MG63 (cell line): ENCODE measurements around the gene TMEM272. TPM values are rescaled to one million over a fixed set of nuclear protein-coding genes. Genes with fewer than 3 reads are reported as not detected.

Experiments used
- DNase-seq: peaks from one replicate; pipeline ENCODE4 v3.0.0-alpha.2; 2020
- H3K27me3 ChIP-seq: fragments of 250-450 bp; sonication (Bioruptor Pico); 2 replicates; pipeline ENCODE4 v1.5.1; 2020; ENCODE audit warnings: mild to moderate bottlenecking, moderate library complexity
- H3K36me3 ChIP-seq: fragments of 250-450 bp; sonication (Bioruptor Pico); 2 replicates; pipeline ENCODE4 v1.5.1; 2020; ENCODE audit warnings: mild to moderate bottlenecking, moderate library complexity
- H3K4me3 ChIP-seq: fragments of 250-450 bp; sonication (Bioruptor Pico); 2 replicates; pipeline ENCODE4 v1.5.1; 2020; ENCODE audit warnings: mild to moderate bottlenecking, moderate library complexity
- H3K9me3 ChIP-seq: fragments of 250-450 bp; sonication (Bioruptor Pico); 2 replicates; pipeline ENCODE4 v1.5.1; 2020; ENCODE audit warnings: mild to moderate bottlenecking, moderate library complexity
- total RNA-seq: library from RNA; depleted of rRNA; stranded (reverse); fragments of >200 nt; shearing (Covaris generic); gene quantifications from 2 replicates; pipeline ENCODE4 v1.2.3, GENCODE V29; 2014; ENCODE audit warnings: low replicate concordance; rRNA removed

Gene TMEM272, protein sequence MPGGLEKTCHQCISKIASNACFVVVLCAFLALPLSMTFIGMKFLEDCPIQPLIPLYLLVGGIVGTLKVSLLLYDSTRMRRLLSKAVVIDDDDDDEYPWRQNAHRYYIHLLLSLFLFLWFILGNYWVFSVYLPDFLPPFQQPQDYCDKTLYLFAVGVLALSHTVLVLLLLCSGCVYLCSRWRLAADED
- total RNA-seq, result not detected in 2 replicates

DNA sequence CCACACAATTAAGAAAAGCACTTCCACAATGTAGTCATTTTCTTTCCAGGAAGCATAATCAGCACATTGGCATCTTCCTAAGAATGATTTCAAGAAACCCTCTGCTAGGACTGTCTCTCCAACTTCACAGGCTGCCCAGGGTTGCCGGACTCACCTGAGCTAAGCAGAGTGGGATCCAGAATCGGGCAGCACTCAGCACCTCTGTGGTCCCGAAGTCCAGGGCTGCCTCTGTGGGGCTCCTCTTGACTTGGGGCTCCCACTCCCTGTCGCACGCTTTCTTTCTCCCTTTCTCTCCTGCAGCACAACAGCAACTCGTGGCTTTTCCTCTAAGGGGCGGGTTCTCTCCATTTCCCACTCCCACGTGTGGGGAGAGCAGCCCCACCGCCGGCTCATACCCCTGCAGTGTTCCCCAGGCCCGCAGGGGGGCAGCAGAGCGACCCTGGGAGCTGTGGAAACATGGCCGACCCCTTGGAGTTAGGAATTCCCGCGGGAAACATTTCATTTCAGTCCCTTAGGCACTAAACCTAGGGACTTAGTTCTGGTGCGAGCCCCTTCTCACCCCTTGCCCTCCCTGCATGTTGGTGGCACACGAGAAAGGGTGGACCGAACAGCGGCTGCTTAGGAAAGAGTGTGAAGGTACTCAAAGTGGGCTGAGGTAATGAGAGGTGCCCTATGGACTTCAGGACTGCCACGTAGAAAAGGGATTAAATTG is at the start of gene TMEM272:
TMEM272 (minus strand) TSS at position 316 of the 712 bp plus-strand sequence. CDS start 6,647 bp downstream, outside the sequence.
- Histone ChIP-seq H3K27me3 (peaks cover 16% of the 10 kb centered on the region), H3K4me3 (peak within 1 kb of the TSS; percentile 24), H3K9me3 (no peaks in the 10 kb centered on the region), H3K36me3 (no peaks in the 10 kb centered on the region)
- DNase-seq, result peak; percentile 60

DNA sequence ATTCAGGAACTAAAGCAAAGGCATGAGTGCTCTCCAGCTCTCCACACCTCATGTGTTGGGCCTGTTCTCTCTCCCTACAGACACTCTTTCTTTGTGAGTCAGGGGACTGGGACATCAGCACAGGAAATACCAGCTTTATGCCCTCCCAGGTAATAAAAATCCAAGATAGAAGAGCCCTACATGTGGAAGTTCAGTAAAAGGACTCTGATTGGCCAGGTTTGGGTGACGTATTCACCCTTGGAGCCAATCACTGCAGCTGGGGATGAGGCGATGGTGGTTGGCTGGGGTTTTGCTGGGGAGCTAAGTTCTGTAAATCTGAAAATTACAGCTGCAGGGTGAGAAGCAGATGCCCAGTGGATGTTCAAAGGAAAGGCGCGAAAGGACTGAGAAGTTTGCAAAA is 49.3 kb upstream of the TMEM272 start:
- no peaks in the 10 kb centered on the region for H3K36me3 ChIP-seq
- no peaks in the 10 kb centered on the region for H3K27me3 ChIP-seq
- no peak overlapping the region for H3K4me3 ChIP-seq
- no peaks in the 10 kb centered on the region for H3K9me3 ChIP-seq
- no peak for DNase-seq

DNA sequence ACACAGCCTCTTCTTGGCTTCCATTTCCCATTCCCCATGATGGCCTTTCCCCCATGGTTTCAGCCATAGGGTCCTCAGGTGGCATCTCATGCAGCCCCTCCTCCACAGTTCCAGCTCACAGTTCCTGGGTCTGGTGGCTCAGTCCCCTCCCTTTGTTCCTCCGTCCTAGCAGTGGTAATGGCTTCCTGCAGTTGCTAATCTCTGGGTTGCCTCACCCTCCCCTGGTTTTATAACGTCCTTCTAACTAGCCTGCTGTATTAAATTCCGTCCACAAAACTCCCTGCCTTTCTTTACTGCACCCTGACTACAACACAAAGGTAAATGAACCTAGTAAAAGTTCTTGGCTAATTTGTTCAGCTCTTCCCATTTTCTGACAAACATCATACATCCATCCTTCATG is 47.7 kb upstream of the TMEM272 start:
- no peak for DNase-seq
- no peaks in the 10 kb centered on the region for H3K9me3 ChIP-seq
- H3K36me3 ChIP-seq, result no peaks in the 10 kb centered on the region
- H3K27me3 ChIP-seq, result no peaks in the 10 kb centered on the region
- no peak overlapping the region for H3K4me3 ChIP-seq

DNA sequence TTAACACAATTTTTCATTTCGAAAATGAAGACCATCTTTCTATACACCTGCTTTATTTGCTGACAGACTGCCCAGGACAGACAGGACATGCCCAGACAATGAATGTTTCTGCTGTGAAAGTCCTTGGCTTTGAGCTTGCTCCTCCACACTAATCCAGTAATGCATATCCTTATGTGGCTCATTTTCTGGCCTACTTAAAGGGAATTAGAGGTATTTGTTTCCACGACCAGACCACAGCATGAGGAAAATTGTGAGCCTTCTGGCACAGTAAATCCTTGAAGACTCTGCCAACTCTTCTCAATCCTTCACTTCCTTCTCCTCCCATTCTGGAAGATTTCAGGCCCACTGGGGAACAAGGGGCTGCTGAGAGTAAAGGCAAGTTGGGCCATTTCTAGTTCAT is 42.5 kb upstream of the TMEM272 start:
- DNase-seq, result no peak
- Histone ChIP-seq H3K27me3 (no peaks in the 10 kb centered on the region), H3K36me3 (no peaks in the 10 kb centered on the region), H3K4me3 (no peak overlapping the region), H3K9me3 (no peaks in the 10 kb centered on the region)

DNA sequence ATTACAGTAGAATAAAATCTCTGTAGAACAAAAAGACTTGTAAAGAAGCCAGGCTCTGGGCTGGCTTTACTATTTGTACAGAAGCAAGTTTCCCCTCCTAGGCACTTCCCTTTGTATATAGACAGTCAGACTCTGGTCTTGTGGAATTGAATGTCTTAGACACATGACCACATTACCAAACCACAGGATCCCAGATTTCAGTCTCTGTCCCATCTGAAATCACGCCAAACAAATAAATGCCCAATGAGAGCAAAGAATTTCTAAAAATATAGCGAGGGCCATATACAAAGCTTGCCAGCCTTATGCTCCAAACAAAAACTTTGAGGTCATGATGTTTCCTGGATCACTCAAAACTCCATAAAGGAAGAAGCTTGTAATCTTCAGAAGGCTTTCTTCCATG is 40.7 kb upstream of the TMEM272 start:
- Histone ChIP-seq H3K9me3 (no peaks in the 10 kb centered on the region), H3K4me3 (no peak overlapping the region)
- DNase-seq, result no peak

DNA sequence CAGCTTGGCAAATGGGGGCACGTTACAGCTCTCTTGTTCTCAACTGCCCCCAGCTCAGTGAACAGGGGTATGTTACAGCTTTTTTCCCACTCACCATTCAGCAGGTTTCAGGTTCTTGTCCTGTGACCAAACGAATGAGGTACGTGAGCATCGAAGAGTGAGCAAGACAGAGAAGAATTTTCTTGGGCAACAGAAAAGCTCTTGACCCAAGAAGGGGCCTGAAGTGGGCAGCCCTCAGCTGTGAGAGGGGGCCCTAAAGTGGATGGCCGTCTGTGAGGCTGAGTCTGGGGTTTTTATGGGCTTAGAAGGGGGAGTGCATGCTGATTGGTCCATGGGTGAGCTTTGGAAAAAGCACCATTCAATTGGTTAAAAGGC is 38.2 kb upstream of the TMEM272 start:
- DNase-seq, result no peak
- Histone ChIP-seq H3K4me3 (no peak overlapping the region), H3K9me3 (no peaks in the 10 kb centered on the region), H3K36me3 (no peaks in the 10 kb centered on the region), H3K27me3 (no peaks in the 10 kb centered on the region)

More for the DNA sequence above, 40.7 kb upstream of the TMEM272 start:
- Histone ChIP-seq H3K36me3 (no peaks in the 10 kb centered on the region), H3K27me3 (no peaks in the 10 kb centered on the region)

DNA sequence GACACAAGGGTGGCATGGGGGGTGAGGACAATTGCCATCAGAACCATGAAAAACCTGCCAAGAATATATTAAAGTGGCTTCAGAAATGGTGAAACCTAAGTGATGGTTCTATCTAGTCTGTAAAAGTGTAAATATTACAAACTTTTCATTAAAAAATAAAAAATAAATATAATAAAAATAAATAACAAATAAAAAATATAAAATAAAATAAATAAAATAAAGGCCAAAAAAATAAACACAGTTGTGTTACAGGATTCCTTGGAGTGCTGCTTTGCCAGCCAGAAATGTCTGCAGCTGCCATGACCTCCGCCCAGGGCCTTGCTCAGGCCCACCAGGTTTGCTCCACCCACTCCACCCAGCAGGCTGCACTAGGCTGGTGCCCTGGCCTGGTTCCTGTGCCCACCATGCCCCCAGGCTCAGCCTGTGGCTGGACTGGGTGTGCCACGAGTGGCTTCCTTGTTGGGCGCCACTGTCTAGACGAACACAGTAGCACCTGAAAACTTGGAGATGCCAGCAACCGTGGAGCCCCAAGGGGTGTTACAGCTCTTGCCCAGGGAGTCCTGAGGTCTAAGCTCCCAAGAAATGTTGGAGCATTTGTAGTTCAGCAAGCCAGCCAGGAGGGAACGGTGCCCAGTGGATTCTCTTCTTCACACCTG is 37.7 kb upstream of the TMEM272 start:
- Histone ChIP-seq H3K36me3 (no peaks in the 10 kb centered on the region), H3K4me3 (no peak overlapping the region), H3K9me3 (no peaks in the 10 kb centered on the region), H3K27me3 (no peaks in the 10 kb centered on the region)
- no peak for DNase-seq

DNA sequence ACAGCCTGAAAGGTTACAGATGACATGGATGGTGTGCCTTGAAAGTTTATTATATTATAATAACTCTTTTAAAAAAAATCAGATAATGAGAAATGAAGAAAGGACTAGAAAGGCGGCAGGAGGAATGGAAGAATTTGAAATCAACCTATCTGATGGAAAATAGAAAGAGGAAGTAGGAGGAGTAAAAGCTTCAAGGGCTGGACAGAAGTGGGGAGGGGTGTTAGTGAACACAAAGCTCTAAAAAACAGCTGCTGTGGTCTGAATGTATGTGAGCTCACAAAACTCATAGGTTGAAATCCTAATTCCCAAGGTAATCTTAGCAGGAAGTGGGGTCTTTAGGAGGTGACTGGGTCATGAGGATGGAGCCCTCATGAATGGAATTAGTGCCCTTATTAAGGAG is 36.3 kb upstream of the TMEM272 start:
- no peak for DNase-seq
- Histone ChIP-seq H3K27me3 (no peaks in the 10 kb centered on the region), H3K4me3 (no peak overlapping the region), H3K36me3 (no peaks in the 10 kb centered on the region), H3K9me3 (no peaks in the 10 kb centered on the region)

DNA sequence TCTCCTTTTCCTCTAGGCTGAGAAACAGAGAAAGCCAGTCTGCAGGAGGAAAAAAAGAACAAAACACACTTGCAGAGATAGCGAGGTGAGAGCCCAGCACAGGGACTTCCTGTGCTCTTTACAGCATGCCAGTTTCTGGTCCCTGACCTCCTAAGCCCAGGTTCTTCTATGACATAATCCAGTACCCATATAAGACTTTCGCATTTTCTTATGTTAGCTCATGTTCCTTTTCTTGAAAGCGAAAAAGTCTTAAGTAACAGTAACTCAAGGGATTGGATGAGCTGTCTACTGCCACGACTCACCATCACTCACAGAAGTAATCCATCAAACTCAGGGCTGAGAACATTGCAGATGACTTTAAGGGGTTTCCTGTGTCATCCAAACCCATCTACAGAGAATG is 34.2 kb upstream of the TMEM272 start:
- Histone ChIP-seq H3K4me3 (no peak overlapping the region), H3K9me3 (no peaks in the 10 kb centered on the region), H3K27me3 (no peaks in the 10 kb centered on the region), H3K36me3 (no peaks in the 10 kb centered on the region)
- DNase-seq, result no peak

DNA sequence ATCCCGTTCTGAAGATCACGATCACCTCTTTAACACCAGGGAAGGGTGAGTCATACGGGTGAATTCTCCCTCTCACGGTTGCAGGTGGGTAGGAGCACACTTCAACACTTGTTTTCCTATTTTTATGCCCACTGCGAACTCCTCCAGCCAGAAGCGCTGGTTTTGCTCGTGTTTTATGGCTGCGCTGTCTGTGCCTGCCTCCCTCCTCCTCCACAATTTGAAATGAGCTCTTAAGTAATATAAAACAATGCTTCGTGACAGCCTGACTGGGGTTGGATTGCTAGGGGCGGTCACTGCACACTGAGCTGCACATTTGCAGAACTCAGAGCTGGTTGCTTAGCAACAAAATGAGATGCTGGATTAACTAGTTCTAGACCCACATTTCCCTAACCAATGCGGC is 29.7 kb upstream of the TMEM272 start:
- H3K9me3 ChIP-seq, result no peaks in the 10 kb centered on the region
- H3K36me3 ChIP-seq, result no peaks in the 10 kb centered on the region
- no peak overlapping the region for H3K4me3 ChIP-seq
- DNase-seq, result no peak
- H3K27me3 ChIP-seq, result no peaks in the 10 kb centered on the region

DNA sequence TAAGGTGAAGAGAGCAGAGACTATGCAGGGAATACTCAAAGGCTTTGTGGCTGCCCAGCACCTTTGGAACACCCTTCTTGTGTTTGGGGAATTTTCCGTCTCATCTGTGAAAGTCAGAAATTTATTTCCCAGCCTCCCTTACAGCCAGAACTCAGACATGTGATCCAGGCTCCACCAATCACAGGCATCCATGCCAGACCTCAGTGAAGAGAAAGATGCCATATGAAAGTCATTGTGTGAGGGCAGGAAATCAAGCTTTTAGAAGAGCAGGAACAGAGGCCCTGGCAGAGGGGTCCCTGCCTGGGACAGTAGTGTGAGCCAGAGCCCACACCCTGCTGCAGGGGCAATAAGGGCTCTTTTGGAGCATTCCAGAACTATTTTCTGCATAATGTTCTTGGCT is 28.9 kb upstream of the TMEM272 start:
- H3K36me3 ChIP-seq, result no peaks in the 10 kb centered on the region
- 0 out of 2 replicates have a peak, but pooled peaks cover under 1% of the 10 kb centered on the region for H3K27me3 ChIP-seq
- H3K9me3 ChIP-seq, result no peaks in the 10 kb centered on the region
- DNase-seq, result no peak
- no peak overlapping the region for H3K4me3 ChIP-seq

DNA sequence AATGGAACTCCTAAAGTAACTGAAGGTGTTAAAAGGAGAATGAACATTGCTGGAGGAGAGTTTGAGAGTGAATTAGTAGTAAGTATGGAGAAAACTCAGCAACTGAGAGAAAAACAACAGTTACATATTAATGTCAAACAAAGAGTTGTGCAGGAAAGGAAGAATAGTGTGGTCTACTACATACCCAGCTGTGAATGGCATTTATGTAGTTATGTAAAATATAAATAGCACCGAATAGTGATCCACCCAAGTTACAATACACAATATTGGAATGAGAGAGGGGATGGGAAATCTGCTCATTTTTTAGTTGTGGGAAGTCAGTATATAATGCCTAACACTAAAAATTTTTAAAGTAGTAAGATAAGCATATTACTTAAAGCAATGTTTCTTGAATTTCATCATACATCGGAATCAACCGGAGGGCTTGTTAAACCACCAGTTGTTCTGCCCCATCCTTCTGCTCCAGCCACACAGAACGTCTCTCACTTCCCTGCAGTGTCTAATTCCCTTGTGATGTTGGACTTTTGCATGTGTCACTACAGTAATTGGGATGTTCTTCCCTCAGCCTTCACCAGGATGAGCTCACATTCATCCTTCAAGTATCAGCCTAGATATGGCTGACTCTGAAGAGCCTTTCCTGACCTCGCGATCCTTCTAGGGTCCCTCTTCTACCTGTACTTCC is 28.3 kb upstream of the TMEM272 start:
- Histone ChIP-seq H3K27me3 (peaks cover 2% of the 10 kb centered on the region; the same call in 1 of the 2 replicates), H3K9me3 (no peaks in the 10 kb centered on the region), H3K36me3 (no peaks in the 10 kb centered on the region), H3K4me3 (no peak overlapping the region)
- DNase-seq, result no peak

DNA sequence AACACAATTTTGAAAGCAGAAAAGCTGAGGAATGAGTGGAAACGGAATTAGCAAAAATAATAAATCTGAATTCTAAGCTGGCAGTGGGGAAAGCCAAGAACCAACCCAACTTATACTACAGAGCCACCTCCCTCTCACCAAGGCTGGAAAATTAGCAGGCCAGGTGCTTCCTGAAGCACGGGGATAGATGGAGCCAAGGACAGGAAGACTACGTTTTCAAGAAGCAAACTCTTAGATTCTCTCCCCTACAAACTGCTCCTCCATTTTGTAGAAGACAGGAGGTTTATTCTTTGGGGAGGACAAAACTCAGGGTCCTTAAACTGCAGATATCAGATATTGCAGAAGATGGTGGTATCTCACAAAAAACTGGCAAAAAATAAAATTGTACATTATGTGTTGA is 25.6 kb upstream of the TMEM272 start:
- Histone ChIP-seq H3K4me3 (no peak overlapping the region), H3K36me3 (no peaks in the 10 kb centered on the region), H3K9me3 (no peaks in the 10 kb centered on the region), H3K27me3 (peaks cover 2% of the 10 kb centered on the region; the same call in 1 of the 2 replicates)
- DNase-seq, result no peak

DNA sequence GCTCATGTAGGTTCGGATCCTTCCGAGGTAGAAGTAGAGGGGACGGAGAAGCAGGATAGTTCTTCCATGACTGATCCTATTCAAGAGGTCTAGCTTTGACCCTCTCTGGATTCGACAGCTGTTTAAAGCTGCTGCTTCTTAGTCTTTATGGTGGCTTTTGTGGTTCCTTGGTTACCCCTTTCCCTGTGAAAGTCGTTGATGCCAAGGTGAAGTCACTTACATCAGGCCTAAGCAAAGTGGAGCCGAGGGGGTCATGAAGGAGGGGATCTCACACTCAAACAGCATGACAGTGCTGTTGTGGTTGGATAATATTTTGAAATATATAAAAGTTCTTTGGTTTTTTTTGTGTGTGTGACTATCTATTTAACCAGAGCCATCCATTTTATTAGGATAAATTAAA is 24.9 kb upstream of the TMEM272 start:
- no peak for DNase-seq
- H3K27me3 ChIP-seq, result peaks cover 2% of the 10 kb centered on the region; the same call in 1 of the 2 replicates
- H3K36me3 ChIP-seq, result no peaks in the 10 kb centered on the region
- H3K9me3 ChIP-seq, result no peaks in the 10 kb centered on the region
- H3K4me3 ChIP-seq, result no peak overlapping the region

DNA sequence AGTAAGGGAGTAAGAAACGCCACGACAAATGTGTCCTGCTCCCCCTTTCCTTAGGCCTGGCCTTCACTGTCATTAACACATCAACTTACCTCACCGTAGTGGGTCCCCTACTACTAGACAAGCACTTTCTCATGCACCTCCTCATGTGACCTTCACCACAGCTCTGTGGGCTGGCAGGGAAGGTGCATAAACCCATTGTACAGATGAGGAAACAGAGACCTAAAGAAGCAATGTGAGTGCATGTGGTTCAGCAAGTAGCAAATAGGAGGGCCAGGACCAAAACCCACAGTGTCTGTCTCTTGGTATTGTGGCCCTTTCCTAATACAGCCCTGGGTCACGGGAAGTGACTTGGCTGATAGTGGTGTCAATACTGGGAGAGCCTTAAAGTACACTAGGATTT is 22.1 kb upstream of the TMEM272 start:
- no peak for DNase-seq
- no peaks in the 10 kb centered on the region for H3K9me3 ChIP-seq
- H3K4me3 ChIP-seq, result no peak overlapping the region
- H3K27me3 ChIP-seq, result peaks cover 2% of the 10 kb centered on the region; the same call in 1 of the 2 replicates
- H3K36me3 ChIP-seq, result no peaks in the 10 kb centered on the region

DNA sequence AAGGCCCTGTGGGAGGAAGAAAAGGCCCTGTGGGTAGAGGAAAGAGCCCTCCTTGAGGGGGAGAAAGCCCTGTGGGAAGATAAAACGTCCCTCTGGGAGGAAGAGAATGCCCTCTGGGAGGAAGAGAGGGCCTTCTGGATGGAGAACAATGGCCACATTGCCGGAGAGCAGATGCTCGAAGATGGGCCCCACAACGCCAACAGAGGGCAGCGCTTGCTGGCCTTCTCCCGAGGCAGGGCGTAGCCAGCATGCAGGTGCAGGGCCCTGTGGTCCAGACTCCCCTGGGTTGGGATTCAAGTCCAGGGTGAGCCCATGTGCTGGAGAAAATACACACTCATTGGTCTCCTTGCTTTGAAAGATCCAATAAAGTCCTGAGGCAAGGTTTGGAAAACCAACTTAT is 20.9 kb upstream of the TMEM272 start:
- H3K4me3 ChIP-seq, result no peak overlapping the region
- H3K36me3 ChIP-seq, result no peaks in the 10 kb centered on the region
- H3K9me3 ChIP-seq, result no peaks in the 10 kb centered on the region
- DNase-seq, result no peak
- peaks cover 2% of the 10 kb centered on the region; the same call in 1 of the 2 replicates for H3K27me3 ChIP-seq

DNA sequence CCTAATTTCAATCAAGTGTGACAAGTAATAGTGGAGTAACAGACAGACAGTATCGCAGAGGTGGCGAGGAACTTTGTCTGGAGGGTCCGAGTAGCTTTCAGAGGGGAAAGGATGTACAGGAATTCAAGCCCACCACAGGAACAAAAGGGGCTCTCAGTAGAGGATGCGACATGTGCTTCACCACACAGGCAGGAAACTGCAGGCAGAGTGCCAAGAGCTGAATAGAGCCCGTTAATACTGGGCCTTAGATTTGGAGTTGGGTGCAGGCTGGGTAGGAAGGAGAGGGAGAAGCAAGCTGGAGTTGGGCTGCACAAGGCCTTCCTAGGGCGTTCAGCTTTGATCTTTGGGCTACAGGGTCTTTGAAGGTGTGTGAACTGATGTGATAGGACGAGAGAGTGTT is 18.0 kb upstream of the TMEM272 start:
- H3K9me3 ChIP-seq, result no peaks in the 10 kb centered on the region
- H3K4me3 ChIP-seq, result no peak overlapping the region
- DNase-seq, result no peak
- H3K27me3 ChIP-seq, result no peaks in the 10 kb centered on the region
- no peaks in the 10 kb centered on the region for H3K36me3 ChIP-seq
